HepG2 (cell line): ENCODE measurements around the gene FTSJ1. TPM values are rescaled to one million over a fixed set of nuclear protein-coding genes. Genes with fewer than 3 reads are reported as not detected.

ENCODE experiments used
- ATAC-seq: fragments of 200-7000 bp; cut with Tn5 transposase; 3 replicates; pipeline ENCODE4 v1.9.1; 2020; ENCODE audit warnings: mild to moderate bottlenecking, moderate library complexity
- BruUV-seq: library from RNA; stranded (reverse); fragments of 400-500 nt; replicated peaks from 2 replicates; lab custom pipeline; 2021; lab: Mats Ljungman, UMichigan
- CTCF ChIA-PET: fragments of 300-600 bp; formaldehyde crosslinking; extraction: SDS; loops from one replicate; lab custom pipeline; 2021; ENCODE audit warnings: low total read pairs, inconsistent platforms, low intra/inter-chr PET ratio; lab: Yijun Ruan, JAX
- POLR2A ChIA-PET: fragments of 350-600 bp; sonication (Branson Sonifier 250); formaldehyde crosslinking; loops from one replicate; lab custom pipeline; 2020; ENCODE audit warnings: antibody characterized with exemption, inconsistent platforms; lab: Yijun Ruan, JAX
- DNase-seq: peaks from one replicate; pipeline ENCODE4 v3.0.0-alpha.2; 2015; ENCODE audit warnings: low spot score
- FAIRE-seq: peaks from 3 replicates; lab custom pipeline; 2011; peaks lifted over from hg19 to GRCh38; lab: Jason Lieb, UNC
- H2AFZ ChIP-seq: one replicate; pipeline ENCODE4 v1.6.1; 2011; ENCODE audit warnings: low read length, inconsistent platforms
- H3K27ac ChIP-seq: fragments of 300-600 bp; 3 replicates; pipeline ENCODE4 v1.8.0; 2011; ENCODE audit warnings: mixed run types, mild to moderate bottlenecking, mixed read lengths, low read length, inconsistent platforms; ENCODE audit not compliant: insufficient read depth; ENCODE audit errors: extremely low read length
- H3K27me3 ChIP-seq, 2 experiments: fragments of 200-600 bp in 1 of 2; 2 replicates in 1 of 2; 3 replicates in 1 of 2; pipeline versions ENCODE4 v1.6.0 to v1.8.0; 2011; ENCODE audit warnings: low read length in 2 of 2, mild to moderate bottlenecking in 2 of 2, moderate library complexity in 2 of 2, inconsistent platforms in 1 of 2; ENCODE audit not compliant: insufficient read depth in 2 of 2, control insufficient read depth in 1 of 2
- H3K36me3 ChIP-seq, 2 experiments: fragments of 200-600 bp in 1 of 2; replicated peaks in 1 of 2; 2 replicates in 1 of 2; 3 replicates in 1 of 2; pipeline versions ENCODE4 v1.5.1 to v1.8.0; 2011; ENCODE audit warnings: low read length in 2 of 2, inconsistent platforms in 1 of 2; ENCODE audit not compliant: insufficient read depth in 2 of 2, control insufficient read depth in 1 of 2
- H3K4me1 ChIP-seq: 2 replicates; pipeline ENCODE4 v1.5.1; 2012; ENCODE audit warnings: low read length, inconsistent platforms; ENCODE audit not compliant: insufficient read depth
- H3K4me2 ChIP-seq: 2 replicates; pipeline ENCODE4 v1.6.0; 2011; ENCODE audit warnings: low read depth, low read length, inconsistent platforms
- H3K4me3 ChIP-seq, 3 experiments: fragments of 200-600 bp in 1 of 3; sonication (generic), shearing (Covaris generic) in 1 of 3; replicated peaks in 1 of 3; 2 replicates each; pipeline ENCODE4 v1.5.1; 2011 to 2016; ENCODE audit warnings: low read length in 3 of 3, inconsistent platforms in 2 of 3, low read depth in 2 of 3, mild to moderate bottlenecking in 2 of 3, control low read depth in 1 of 3, mixed read lengths in 1 of 3; ENCODE audit not compliant: insufficient read depth in 1 of 3
- H3K79me2 ChIP-seq: one replicate; pipeline ENCODE4 v1.6.1; 2011; ENCODE audit warnings: low read length, inconsistent platforms; ENCODE audit not compliant: insufficient read depth
- H3K9ac ChIP-seq: 2 replicates; pipeline ENCODE4 v1.6.0; 2011; ENCODE audit warnings: mild to moderate bottlenecking, low read depth, low read length, inconsistent platforms; ENCODE audit not compliant: insufficient read depth
- H3K9me3 ChIP-seq: 2 replicates; pipeline ENCODE4 v1.5.1; 2012; ENCODE audit warnings: mild to moderate bottlenecking, low read length
- H4K20me1 ChIP-seq: 2 replicates; pipeline ENCODE4 v1.6.0; 2011; ENCODE audit warnings: inconsistent platforms, mild to moderate bottlenecking, low read length, moderate library complexity; ENCODE audit not compliant: insufficient read depth
- CBX5 ChIP-seq: sonication (generic); formaldehyde crosslinking; IDR thresholded peaks from 2 replicates; pipeline ENCODE4 v1.4.0; 2020; ENCODE audit warnings: missing genetic modification reagents, borderline replicate concordance
- MTA1 ChIP-seq: sonication (generic); formaldehyde crosslinking; IDR thresholded peaks from 2 replicates; pipeline ENCODE4 v1.4.0; 2020; ENCODE audit warnings: missing genetic modification reagents, mild to moderate bottlenecking, borderline replicate concordance
- ZNF17 ChIP-seq: sonication (generic); formaldehyde crosslinking; IDR thresholded peaks from 2 replicates; pipeline ENCODE4 v1.5.0; 2020; ENCODE audit warnings: mild to moderate bottlenecking, missing genetic modification reagents
- ZNF431 ChIP-seq: sonication (generic); formaldehyde crosslinking; IDR thresholded peaks from 2 replicates; pipeline ENCODE4 v1.9.0; 2022; ENCODE audit warnings: missing genetic modification reagents, low read depth, mild to moderate bottlenecking, borderline replicate concordance
- WGBS: methylation state at CpG from one replicate; pipeline ENCODE4 v1.1.6; 2017; ENCODE audit warnings: low lambda C conversion rate; 5-methylcytosine and 5-hydroxymethylcytosine counted together
- in situ Hi-C: cut with HindIII; loops from 2 replicates; pipeline ENCODE4 v1.10.0; 2017; ENCODE audit warnings: low pct_unique_long_range_greater_than_20kb; ENCODE audit not compliant: extremely low pct_ligation_motif_present
- intact Hi-C: fragments of 100-400 bp; cut with micrococcal nuclease; formaldehyde crosslinking; loops from one replicate; pipeline ENCODE4 v1.10.0; 2022; ENCODE audit not compliant: unreplicated experiment
- polyA plus RNA-seq, 8 experiments: library from polyadenylated mRNA; depleted of rRNA in 3 of 8; stranded (reverse) in 7 of 8; unstranded in 1 of 8; fragments of >200 nt; fragmentation: Illumina TruSeq in 4 of 8; extraction: Trizol in 4 of 8; gene quantifications; 2 replicates each; pipeline versions ENCODE4 v1.2.1 to v1.2.3, GENCODE V29; 2011 to 2016; ENCODE audit warnings: low read depth in 4 of 8, missing spikeins in 1 of 8, mixed read lengths in 1 of 8; ENCODE audit not compliant: insufficient read depth in 1 of 8
- total RNA-seq, 5 experiments: library from RNA; depleted of rRNA; stranded (reverse); fragments of >200 nt; fragmentation: Illumina TruSeq; extraction: Trizol; gene quantifications; 2 replicates each; pipeline ENCODE4 v1.2.3, GENCODE V29; 2016; ENCODE audit warnings: low read depth in 1 of 5
- TF ChIP-seq, protein P1 (sequence below): sonication (generic); formaldehyde crosslinking; IDR thresholded peaks from 2 replicates; pipeline ENCODE4 v1.8.1; 2023; ENCODE audit warnings: mild to moderate bottlenecking, missing genetic modification reagents
- TF ChIP-seq, protein P2 (sequence below), 2 experiments: IDR thresholded peaks; 2 replicates each; pipeline ENCODE4 v1.6.1; 2011 to 2012; ENCODE audit warnings: low read length in 2 of 2, borderline replicate concordance in 1 of 2, low read depth in 1 of 2, mild to moderate bottlenecking in 1 of 2, moderate library complexity in 1 of 2
- TF ChIP-seq, protein P3 (sequence below), 2 experiments: sonication (generic) in 1 of 2; formaldehyde crosslinking in 1 of 2; IDR thresholded peaks; 2 replicates each; pipeline versions ENCODE4 v1.5.1 to v1.6.1; 2011 to 2020; ENCODE audit warnings: borderline replicate concordance in 1 of 2, low read depth in 1 of 2, low read length in 1 of 2, mild to moderate bottlenecking in 1 of 2, missing genetic modification reagents in 1 of 2, moderate library complexity in 1 of 2

The FTSJ1 gene
- total and polyA plus RNA-seq, 2 of the 13 experiments (the other 11 are each of a cell fraction or from before 2014, with no cell fraction given): 30.3 to 37.9 TPM

DNA sequence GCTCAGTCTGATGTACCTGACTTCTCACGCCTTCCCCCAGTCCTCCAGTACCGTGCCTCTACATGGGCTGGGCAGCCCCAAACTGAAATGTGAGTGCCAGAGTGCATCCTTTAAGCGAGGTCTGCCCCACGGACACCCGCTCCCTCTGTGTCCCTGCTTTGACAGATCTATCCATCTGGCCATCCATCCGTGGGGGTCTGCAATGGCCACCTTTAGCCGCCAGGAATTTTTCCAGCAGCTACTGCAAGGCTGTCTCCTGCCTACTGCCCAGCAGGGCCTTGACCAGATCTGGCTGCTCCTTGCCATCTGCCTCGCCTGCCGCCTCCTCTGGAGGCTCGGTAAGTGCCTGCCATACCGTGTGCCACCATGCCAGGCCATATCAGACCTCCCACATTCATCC, 33.6 kb downstream of the FTSJ1 start:
- TF ChIP-seq ZNF17 (CRISPR knock-in tag): no peak
- TF ChIP-seq, protein P1, sequence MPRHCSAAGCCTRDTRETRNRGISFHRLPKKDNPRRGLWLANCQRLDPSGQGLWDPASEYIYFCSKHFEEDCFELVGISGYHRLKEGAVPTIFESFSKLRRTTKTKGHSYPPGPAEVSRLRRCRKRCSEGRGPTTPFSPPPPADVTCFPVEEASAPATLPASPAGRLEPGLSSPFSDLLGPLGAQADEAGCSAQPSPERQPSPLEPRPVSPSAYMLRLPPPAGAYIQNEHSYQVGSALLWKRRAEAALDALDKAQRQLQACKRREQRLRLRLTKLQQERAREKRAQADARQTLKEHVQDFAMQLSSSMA (CRISPR knock-in tag): no peak
- no peak for TF ChIP-seq MTA1 (CRISPR knock-in tag)
- TF ChIP-seq ZNF431 (CRISPR knock-in tag): no peak
- TF ChIP-seq, protein P2, sequence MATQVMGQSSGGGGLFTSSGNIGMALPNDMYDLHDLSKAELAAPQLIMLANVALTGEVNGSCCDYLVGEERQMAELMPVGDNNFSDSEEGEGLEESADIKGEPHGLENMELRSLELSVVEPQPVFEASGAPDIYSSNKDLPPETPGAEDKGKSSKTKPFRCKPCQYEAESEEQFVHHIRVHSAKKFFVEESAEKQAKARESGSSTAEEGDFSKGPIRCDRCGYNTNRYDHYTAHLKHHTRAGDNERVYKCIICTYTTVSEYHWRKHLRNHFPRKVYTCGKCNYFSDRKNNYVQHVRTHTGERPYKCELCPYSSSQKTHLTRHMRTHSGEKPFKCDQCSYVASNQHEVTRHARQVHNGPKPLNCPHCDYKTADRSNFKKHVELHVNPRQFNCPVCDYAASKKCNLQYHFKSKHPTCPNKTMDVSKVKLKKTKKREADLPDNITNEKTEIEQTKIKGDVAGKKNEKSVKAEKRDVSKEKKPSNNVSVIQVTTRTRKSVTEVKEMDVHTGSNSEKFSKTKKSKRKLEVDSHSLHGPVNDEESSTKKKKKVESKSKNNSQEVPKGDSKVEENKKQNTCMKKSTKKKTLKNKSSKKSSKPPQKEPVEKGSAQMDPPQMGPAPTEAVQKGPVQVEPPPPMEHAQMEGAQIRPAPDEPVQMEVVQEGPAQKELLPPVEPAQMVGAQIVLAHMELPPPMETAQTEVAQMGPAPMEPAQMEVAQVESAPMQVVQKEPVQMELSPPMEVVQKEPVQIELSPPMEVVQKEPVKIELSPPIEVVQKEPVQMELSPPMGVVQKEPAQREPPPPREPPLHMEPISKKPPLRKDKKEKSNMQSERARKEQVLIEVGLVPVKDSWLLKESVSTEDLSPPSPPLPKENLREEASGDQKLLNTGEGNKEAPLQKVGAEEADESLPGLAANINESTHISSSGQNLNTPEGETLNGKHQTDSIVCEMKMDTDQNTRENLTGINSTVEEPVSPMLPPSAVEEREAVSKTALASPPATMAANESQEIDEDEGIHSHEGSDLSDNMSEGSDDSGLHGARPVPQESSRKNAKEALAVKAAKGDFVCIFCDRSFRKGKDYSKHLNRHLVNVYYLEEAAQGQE (IDR thresholded peaks at IDR 0.05; ENCODE audit: borderline replicate concordance in 1 of 2, low read depth in 1 of 2, low read length in 2 of 2): no peak
- no peak for TF ChIP-seq CBX5 (CRISPR knock-in tag)
- TF ChIP-seq, protein P3, sequence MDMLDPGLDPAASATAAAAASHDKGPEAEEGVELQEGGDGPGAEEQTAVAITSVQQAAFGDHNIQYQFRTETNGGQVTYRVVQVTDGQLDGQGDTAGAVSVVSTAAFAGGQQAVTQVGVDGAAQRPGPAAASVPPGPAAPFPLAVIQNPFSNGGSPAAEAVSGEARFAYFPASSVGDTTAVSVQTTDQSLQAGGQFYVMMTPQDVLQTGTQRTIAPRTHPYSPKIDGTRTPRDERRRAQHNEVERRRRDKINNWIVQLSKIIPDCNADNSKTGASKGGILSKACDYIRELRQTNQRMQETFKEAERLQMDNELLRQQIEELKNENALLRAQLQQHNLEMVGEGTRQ (IDR thresholded peaks at IDR 0.05; ENCODE audit: low read depth, low read length): no peak
- TF ChIP-seq, protein P3 (CRISPR knock-in tag; IDR thresholded peaks at IDR 0.05; ENCODE audit: borderline replicate concordance): no peak
- TF ChIP-seq, all 625 proteins: peak for 0
- H3K4me2 ChIP-seq: peak overlapping the region; percentile 70
- ChIA-PET POLR2A (no interaction called here), CTCF (no interaction called here)
- H4K20me1 ChIP-seq: no peaks in the 10 kb centered on the region
- 0 out of 2 replicates have a peak overlapping the region, but pooled peaks have one; percentile 56 for H3K9ac ChIP-seq
- intact Hi-C loops: loop anchor here (5.0 kb wide), 1 partner anchor 37 kb away; the partner anchor contains the start of gene SLC38A5
- no peak overlapping the region for H3K27ac ChIP-seq
- H3K79me2 ChIP-seq: no peaks in the 10 kb centered on the region
- no peaks in the 10 kb centered on the region for H3K9me3 ChIP-seq
- ATAC-seq (no peak), DNase-seq (no peak), FAIRE-seq (no peak)
- in situ Hi-C loops: no loop called here
- H3K4me1 ChIP-seq: peaks cover 10% of the 10 kb centered on the region
- BruUV-seq: no TSS peak
- peak overlapping the region in 2 of 3 experiments; percentile 73 to 77; a peak in 4 of 6 replicates for H3K4me3 ChIP-seq
- 86% methylated on average over 8 of the region's 11 CpGs for WGBS
- no peaks in the 10 kb centered on the region for H3K27me3 ChIP-seq
- no peaks in the 10 kb centered on the region for H3K36me3 ChIP-seq
- no peak overlapping the region for H2AFZ ChIP-seq
